Loucy (cell line): ENCODE data around the gene ACVR1.

Source experiments
- H2AFZ ChIP-seq: fragments of 200-600 bp; sonication (generic); 2 replicates; pipeline ENCODE4 v1.6.0; 2016; ENCODE audit warnings: antibody characterized with exemption, mild to moderate bottlenecking, low read length, moderate library complexity
- H3F3A ChIP-seq: fragments of 200-600 bp; 2 replicates; pipeline ENCODE4 v1.6.0; 2016; ENCODE audit warnings: antibody characterized with exemption, low read depth, mild to moderate bottlenecking
- H3K27me3 ChIP-seq: fragments of 200-600 bp; sonication (generic); 2 replicates; pipeline ENCODE4 v1.6.1; 2014; ENCODE audit warnings: low read length, mild to moderate bottlenecking; ENCODE audit not compliant: insufficient read depth, poor library complexity, severe bottlenecking
- H3K36me3 ChIP-seq: fragments of 200-600 bp; sonication (generic); 2 replicates; pipeline ENCODE4 v1.6.1; 2016; ENCODE audit warnings: low read length; ENCODE audit not compliant: insufficient read depth
- H3K4me1 ChIP-seq: fragments of 200-600 bp; sonication (generic); 2 replicates; pipeline ENCODE4 v1.5.1; 2014; ENCODE audit warnings: low read length, mild to moderate bottlenecking; ENCODE audit not compliant: insufficient read depth, poor library complexity, severe bottlenecking
- H3K4me2 ChIP-seq: fragments of 200-600 bp; sonication (generic); 2 replicates; pipeline ENCODE4 v1.6.0; 2014; ENCODE audit warnings: antibody characterized with exemption, low read length, low read depth, mild to moderate bottlenecking; ENCODE audit not compliant: poor library complexity, severe bottlenecking
- H3K4me3 ChIP-seq: fragments of 200-600 bp; sonication (generic); 2 replicates; pipeline ENCODE4 v1.5.1; 2014; ENCODE audit warnings: low read length, mild to moderate bottlenecking, mixed read lengths; ENCODE audit not compliant: poor library complexity, severe bottlenecking
- H3K79me2 ChIP-seq: fragments of 200-600 bp; sonication (generic); 2 replicates; pipeline ENCODE4 v1.6.1; 2014; ENCODE audit warnings: low read length; ENCODE audit not compliant: insufficient read depth
- H3K9ac ChIP-seq: fragments of 200-600 bp; sonication (generic); 2 replicates; pipeline ENCODE4 v1.6.0; 2014; ENCODE audit warnings: mild to moderate bottlenecking, low read depth, low read length, moderate library complexity; ENCODE audit not compliant: poor library complexity, severe bottlenecking
- H3K9me2 ChIP-seq: fragments of 200-600 bp; sonication (generic); replicated peaks from 2 replicates; pipeline ENCODE4 v1.6.1; 2016; ENCODE audit warnings: low read depth, low read length, mixed read lengths
- H3K9me3 ChIP-seq: fragments of 200-600 bp; sonication (generic); 2 replicates; pipeline ENCODE4 v1.6.1; 2014; ENCODE audit warnings: mild to moderate bottlenecking, antibody characterized with exemption, low read length, low read depth; ENCODE audit not compliant: insufficient read depth
- H4K20me1 ChIP-seq: fragments of 200-600 bp; sonication (generic); 2 replicates; pipeline ENCODE4 v1.6.0; 2014; ENCODE audit warnings: antibody characterized with exemption, low read length, mild to moderate bottlenecking; ENCODE audit not compliant: insufficient read depth, poor library complexity, severe bottlenecking
- EZH2phosphoT487 ChIP-seq: fragments of 200-600 bp; IDR thresholded peaks from 2 replicates; pipeline ENCODE4 v1.6.1; 2018; ENCODE audit warnings: antibody characterized with exemption, mild to moderate bottlenecking, moderate library complexity, borderline replicate concordance
- TF ChIP-seq, protein P1 (sequence below): fragments of 200-600 bp; sonication (generic); conservative IDR thresholded peaks from 2 replicates; pipeline ENCODE4 v1.5.1; 2014; ENCODE audit warnings: mild to moderate bottlenecking, antibody characterized with exemption, low read length

ACVR1 gene

DNA sequence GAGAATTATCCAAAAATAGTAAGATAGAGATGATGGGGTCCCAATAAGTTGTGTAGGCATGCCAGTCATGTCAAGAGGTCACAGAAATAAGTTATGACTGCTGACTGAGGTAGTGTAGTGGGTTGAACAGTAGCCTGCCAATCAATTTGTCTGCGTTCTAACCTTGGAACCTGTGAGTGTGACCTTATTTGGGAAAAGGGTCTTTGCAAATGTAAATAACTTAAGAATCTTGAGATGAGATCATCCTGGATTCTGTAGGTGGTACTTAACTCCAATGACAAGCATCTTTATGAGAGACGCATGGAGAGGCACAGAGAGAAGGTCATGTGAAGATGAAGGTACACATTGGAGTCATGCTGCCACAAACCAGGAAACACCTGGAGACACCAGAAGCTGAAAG, 31.0 kb downstream of the ACVR1 start:
- H3K4me2 ChIP-seq, result no peak overlapping the region
- H3K9me3 ChIP-seq, result no peaks in the 10 kb centered on the region
- H4K20me1 ChIP-seq, result no peaks in the 10 kb centered on the region
- H3K79me2 ChIP-seq, result no peaks in the 10 kb centered on the region
- no peak overlapping the region for H3K4me3 ChIP-seq
- no peaks in the 10 kb centered on the region for H3K27me3 ChIP-seq
- no peaks in the 10 kb centered on the region for H3K9me2 ChIP-seq
- TF ChIP-seq, protein P1, sequence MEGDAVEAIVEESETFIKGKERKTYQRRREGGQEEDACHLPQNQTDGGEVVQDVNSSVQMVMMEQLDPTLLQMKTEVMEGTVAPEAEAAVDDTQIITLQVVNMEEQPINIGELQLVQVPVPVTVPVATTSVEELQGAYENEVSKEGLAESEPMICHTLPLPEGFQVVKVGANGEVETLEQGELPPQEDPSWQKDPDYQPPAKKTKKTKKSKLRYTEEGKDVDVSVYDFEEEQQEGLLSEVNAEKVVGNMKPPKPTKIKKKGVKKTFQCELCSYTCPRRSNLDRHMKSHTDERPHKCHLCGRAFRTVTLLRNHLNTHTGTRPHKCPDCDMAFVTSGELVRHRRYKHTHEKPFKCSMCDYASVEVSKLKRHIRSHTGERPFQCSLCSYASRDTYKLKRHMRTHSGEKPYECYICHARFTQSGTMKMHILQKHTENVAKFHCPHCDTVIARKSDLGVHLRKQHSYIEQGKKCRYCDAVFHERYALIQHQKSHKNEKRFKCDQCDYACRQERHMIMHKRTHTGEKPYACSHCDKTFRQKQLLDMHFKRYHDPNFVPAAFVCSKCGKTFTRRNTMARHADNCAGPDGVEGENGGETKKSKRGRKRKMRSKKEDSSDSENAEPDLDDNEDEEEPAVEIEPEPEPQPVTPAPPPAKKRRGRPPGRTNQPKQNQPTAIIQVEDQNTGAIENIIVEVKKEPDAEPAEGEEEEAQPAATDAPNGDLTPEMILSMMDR, result no peak
- no peak for TF ChIP-seq EZH2phosphoT487
- no peak overlapping the region for H3K9ac ChIP-seq
- H3K36me3 ChIP-seq, result no peaks in the 10 kb centered on the region
- no peak overlapping the region for H2AFZ ChIP-seq
- no peaks in the 10 kb centered on the region for H3F3A ChIP-seq
- no peaks in the 10 kb centered on the region for H3K4me1 ChIP-seq

DNA sequence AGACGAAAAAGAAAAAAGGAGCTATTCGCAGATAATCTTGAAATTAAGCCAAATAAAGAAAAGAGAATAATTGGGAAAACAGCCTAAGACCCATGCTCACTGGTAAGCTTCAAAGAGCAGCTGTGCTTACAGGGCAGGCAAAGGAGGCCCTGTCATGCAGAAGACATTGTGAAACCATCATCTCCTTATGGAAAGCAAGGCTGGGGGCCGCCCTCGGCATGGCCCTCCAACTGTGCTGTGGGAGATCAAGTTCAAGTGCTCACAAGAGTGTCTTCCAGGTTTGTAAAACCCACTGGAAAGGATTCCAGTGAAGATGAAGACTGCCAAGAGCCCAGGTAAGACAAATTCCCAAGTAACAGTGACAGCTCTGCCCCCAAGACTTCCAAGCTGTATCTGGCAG, 32.2 kb downstream of the ACVR1 start:
- Histone ChIP-seq H4K20me1 (no peaks in the 10 kb centered on the region), H3K79me2 (no peaks in the 10 kb centered on the region), H3K27me3 (no peaks in the 10 kb centered on the region), H3K4me3 (no peak overlapping the region), H3K4me2 (no peak overlapping the region), H3K9me2 (no peaks in the 10 kb centered on the region), H3K9ac (no peak overlapping the region), H2AFZ (no peak overlapping the region), H3F3A (no peaks in the 10 kb centered on the region), H3K36me3 (no peaks in the 10 kb centered on the region), H3K4me1 (peaks cover 3% of the 10 kb centered on the region), H3K9me3 (no peaks in the 10 kb centered on the region)
- TF ChIP-seq, protein P1, result no peak
- TF ChIP-seq EZH2phosphoT487, result no peak

DNA sequence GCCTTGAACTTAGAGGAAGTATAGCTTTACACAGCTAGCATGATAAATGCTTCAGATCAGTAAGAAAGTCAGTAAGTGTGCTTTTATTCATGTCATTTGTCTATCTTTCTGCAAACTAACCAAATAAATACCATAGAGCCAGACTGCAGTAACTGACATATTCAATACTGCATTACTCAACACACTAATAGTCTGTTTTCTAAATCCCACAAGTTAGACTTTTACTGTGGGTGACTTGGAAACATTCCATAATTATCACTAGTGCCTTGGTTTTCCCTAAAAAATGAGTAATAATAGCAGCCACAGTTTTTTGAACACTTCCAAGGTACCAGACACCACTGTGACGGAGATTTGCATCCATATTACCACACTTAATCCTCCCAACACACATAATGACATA, 33.0 kb downstream of the ACVR1 start:
- Histone ChIP-seq H4K20me1 (no peaks in the 10 kb centered on the region), H3K9me2 (no peaks in the 10 kb centered on the region), H3K36me3 (no peaks in the 10 kb centered on the region), H3K4me3 (no peak overlapping the region), H3K4me1 (peaks cover 9% of the 10 kb centered on the region), H3K4me2 (no peak overlapping the region), H2AFZ (no peak overlapping the region), H3K9me3 (no peaks in the 10 kb centered on the region), H3K79me2 (no peaks in the 10 kb centered on the region), H3K9ac (no peak overlapping the region), H3K27me3 (no peaks in the 10 kb centered on the region), H3F3A (no peaks in the 10 kb centered on the region)
- no peak for TF ChIP-seq EZH2phosphoT487
- TF ChIP-seq, protein P1, result no peak
